NK-92 treated with Interleukin-12 subunit alpha and Interleukin-12 subunit beta, amount 100 ng/mL, for 24 hours (cell line): ENCODE measurements around the gene ZNF343.
"Not testable (repeated sequence)": the region's sequence is repeated elsewhere in the genome, so short reads cannot be mapped to it uniquely, and the experiment has no call there.

Source experiments
- DNase-seq: peaks from one replicate; lab custom pipeline; 2025; lab: John Stamatoyannopoulos, UW

Gene ZNF343

DNA sequence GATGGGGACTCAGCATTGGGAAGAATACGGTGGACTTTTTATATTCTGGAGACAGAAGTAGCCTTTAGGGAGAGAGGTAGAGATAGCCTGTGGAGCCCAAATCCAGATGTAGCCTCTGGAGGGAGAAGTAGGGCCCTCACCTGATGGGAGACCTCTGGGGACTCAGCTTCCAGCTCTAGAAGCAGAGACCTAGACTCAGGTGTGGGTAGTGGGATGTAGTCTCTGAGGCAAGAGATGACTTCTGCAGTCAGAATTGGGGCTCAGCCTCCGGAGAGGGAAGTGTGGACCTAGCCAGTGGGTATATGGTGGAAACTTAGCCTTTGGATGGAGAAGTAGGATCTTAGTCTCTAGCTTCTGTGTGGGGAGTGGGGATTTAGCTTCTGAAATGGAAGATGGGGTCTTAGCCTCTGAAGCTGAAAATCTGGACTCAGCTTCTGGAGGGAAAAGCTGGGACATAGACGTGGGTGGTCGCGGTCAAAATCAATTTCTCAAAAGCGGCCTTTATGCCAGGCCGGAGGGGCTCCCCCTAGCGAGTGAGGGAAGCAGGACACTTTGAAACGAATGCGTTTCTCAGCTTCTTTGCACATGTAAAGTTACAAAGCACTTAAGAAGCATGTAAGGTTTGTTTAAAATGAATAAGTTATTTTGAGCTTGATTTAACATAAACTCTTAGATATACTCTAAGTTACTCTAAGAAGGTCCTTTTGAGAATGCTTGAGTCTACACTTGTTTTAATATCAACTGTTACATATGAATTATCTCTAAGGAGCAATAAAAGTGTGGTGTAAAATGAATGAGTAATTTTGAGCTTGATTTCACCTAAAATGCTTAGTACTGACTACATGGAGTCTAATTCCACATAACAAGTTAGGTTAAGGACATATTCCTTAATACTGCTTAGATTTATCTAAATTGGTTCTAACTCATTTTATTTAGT lies 12.9 kb upstream of the ZNF343 start:
- DNase-seq: no peak

DNA sequence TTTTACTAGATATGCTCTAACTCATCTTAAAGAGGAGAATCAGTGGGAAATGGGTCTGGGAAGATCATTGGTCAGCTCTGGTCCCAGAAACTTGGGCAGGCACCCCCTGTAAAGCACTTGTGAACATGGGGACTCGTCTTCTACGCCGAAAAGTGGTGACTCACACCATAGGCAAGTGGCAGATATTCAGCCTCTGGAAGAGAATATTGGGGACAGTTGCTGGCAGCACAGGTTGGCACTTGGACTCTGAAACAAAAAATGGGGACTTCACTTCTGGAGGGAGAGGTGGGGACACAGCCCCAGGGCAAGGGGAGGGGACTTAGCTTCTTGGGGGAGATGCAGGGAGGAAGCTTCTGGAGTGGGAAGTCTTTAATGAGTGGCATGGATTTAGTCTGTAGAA lies 11.9 kb upstream of the ZNF343 start:
- DNase-seq: no peak

- DNase-seq: no peak
Measured at GRCh38 chr20:2519115-2519809, 10.5 kb upstream of the ZNF343 start.

- no peak for DNase-seq
Measured at GRCh38 chr20:2518558-2518957, 9.8 kb upstream of the ZNF343 start.

DNA sequence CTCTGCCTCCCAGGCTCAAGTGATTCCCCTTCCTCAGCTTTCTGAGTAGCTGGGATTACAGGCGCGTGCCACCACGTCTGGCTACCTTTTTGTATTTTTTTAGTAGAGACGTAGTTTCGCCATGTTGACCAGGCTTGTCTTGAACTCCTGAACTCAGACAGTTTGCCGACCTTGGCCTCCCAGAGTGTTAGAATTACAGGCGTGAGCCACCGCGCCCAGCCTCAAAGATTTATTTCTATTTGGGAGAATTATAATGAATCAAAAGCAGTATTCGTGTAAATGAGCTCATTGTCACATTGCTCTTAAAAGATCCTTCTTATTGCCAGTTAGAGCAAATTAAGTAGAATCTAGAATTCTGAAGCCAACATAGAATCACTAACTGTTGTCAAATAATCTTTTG lies 9.4 kb upstream of the ZNF343 start:
- no peak for DNase-seq

DNA sequence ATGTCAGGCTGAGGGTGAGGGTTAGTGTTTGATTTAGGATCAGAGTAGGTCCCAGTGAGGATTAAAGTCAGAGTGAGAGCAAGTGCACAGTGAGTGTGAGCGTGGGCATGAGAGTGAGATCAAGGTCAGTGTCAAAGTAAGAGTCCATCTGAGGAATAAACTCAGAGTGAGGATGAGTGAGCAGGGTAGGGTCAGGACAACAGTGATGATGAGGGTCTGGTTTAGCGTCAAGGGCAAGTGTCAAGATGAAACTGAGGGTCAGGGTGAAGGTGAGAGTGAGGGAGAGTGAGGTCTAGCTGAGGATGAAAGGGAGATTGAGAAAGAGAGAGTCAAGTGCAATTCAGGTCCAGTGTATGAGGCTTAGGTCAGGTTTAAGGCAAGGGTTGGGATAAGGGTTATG lies 7.7 kb upstream of the ZNF343 start:
- no peak for DNase-seq

DNA sequence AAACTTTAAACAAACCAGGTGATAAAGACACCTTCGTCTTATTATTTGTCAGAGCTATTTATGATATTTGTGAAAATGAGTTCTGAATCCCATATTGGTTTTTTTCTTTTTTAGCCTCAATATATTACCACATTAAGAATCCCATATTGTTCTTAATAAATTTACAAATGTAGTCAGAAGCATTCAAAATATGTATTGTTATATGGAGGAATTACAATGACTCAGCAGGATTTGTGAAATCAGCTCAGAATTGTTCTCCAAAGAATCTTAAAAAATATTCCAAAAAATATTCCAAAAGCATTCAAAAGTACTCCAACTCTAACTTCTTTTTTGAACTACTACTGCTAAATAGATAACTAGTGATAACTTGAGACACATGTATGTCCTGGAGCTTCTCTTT lies 6.5 kb upstream of the ZNF343 start:
- no peak for DNase-seq

DNA sequence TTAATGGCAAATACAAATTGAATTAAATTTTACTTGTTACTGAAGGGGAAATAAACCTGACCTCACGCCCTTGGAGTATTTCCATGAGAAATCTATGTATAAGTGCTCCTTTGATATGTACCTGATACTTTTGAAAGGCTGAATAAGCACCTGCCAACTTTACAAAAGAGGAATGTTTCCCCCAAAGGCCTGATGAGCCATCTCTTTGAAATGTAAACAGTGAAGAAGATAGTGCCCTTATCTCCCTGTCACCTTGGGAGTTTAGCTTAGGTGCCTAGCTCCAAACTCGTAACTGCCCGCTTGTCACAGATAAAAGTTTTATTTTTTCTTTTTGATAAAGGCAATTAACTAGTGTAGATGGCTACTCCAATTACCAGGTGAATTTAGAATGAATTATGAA lies 1.1 kb upstream of the ZNF343 start:
- DNase-seq: no peak

GRCh38 chr20:2509468-2509781 lies 710 bp upstream of the ZNF343 start:
- DNase-seq: no peak

- no peak for DNase-seq
Measured at GRCh38 chr20:2507875-2508630, 662 bp downstream of the ZNF343 start.

- DNase-seq: no peak
Measured at GRCh38 chr20:2507464-2507863, 1.3 kb downstream of the ZNF343 start.

GRCh38 chr20:2506426-2506825 lies 2.3 kb downstream of the ZNF343 start:
- DNase-seq: not testable (repeated sequence)

DNA sequence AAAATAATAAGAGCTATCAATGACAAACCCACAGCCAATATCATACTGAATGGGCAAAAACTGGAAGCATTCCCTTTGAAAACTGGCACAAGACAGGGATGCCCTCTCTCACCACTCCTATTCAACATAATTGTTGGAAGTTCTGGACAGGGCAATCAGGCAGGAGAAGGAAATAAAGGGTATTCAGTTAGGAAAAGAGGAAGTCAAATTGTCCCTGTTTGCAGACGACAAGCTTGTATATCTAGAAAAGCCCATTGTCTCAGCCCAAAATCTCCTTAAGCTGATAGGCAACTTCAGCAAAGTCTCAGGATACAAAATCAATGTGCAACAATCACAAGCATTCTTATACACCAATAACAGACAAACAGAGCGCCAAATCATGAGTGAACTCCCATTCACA lies 3.9 kb downstream of the ZNF343 start:
- not testable (repeated sequence) for DNase-seq

DNA sequence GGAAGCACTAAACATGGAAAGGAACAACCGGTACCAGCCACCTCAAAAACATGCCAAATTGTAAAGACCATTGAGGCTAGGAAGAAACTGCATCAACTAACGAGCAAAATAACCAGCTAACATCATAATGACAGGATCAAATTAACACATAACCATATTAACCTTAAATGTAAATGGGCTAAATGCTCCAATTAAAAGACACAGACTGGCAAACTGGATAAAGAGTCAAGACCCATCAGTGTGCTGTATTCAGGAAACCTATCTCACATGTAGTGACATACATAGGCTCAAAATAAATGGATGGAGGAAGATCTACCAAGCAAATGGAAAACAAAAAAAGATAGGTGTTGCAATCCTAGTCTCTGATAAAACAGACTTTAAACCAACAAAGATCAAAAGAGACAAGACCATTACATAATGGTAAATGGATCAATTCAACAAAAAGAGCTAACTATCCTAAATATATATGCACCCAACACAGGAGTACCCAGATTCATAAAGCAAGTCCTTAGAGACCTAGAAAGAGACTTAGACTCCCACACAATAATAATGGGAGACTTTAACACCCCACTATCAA lies 5.8 kb downstream of the ZNF343 start:
- DNase-seq: not testable (repeated sequence)

- no peak for DNase-seq
Measured at GRCh38 chr20:2485661-2486060, 23.1 kb downstream of the ZNF343 start.

GRCh38 chr20:2485080-2485479 lies 23.6 kb downstream of the ZNF343 start:
- no peak for DNase-seq

- no peak for DNase-seq
Measured at GRCh38 chr20:2483504-2483903, 25.2 kb downstream of the ZNF343 start.

DNA sequence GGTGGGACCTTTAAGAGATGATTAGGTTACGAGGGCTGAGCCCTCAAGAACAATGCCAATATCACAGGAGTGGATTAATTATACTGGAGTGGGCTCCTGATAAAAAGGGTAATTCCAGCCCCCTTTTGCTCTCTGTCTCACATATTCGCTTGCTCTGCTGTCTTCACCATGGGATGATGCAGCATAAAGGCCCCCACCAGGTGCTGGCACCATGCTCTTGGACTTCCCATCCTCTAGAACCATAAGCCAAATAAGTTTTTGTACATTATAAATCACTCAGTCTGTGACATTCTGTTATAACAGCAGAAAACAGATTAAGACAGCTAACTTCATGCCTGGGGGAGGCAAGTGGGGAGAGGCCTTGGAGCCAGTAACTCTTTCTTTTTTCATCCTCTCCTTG lies 28.3 kb downstream of the ZNF343 start:
- DNase-seq: no peak

GRCh38 chr20:2476742-2477615 lies 31.7 kb downstream of the ZNF343 start:
- no peak for DNase-seq

GRCh38 chr20:2475850-2476741 lies 32.6 kb downstream of the ZNF343 start:
- no peak for DNase-seq
